NCI-H345 treated with DMSO at 0.1 percent for 48 hours (cell line): ENCODE results near the gene TRIM29.
"Not testable (repeated sequence)": the region's sequence is repeated elsewhere in the genome, so short reads cannot be mapped to it uniquely, and the experiment has no call there.

ENCODE experiments used
- DNase-seq: peaks from one replicate; lab custom pipeline; 2025; ENCODE audit not compliant: unreplicated experiment; lab: John Stamatoyannopoulos, UW

Gene TRIM29, protein sequence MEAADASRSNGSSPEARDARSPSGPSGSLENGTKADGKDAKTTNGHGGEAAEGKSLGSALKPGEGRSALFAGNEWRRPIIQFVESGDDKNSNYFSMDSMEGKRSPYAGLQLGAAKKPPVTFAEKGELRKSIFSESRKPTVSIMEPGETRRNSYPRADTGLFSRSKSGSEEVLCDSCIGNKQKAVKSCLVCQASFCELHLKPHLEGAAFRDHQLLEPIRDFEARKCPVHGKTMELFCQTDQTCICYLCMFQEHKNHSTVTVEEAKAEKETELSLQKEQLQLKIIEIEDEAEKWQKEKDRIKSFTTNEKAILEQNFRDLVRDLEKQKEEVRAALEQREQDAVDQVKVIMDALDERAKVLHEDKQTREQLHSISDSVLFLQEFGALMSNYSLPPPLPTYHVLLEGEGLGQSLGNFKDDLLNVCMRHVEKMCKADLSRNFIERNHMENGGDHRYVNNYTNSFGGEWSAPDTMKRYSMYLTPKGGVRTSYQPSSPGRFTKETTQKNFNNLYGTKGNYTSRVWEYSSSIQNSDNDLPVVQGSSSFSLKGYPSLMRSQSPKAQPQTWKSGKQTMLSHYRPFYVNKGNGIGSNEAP

DNA sequence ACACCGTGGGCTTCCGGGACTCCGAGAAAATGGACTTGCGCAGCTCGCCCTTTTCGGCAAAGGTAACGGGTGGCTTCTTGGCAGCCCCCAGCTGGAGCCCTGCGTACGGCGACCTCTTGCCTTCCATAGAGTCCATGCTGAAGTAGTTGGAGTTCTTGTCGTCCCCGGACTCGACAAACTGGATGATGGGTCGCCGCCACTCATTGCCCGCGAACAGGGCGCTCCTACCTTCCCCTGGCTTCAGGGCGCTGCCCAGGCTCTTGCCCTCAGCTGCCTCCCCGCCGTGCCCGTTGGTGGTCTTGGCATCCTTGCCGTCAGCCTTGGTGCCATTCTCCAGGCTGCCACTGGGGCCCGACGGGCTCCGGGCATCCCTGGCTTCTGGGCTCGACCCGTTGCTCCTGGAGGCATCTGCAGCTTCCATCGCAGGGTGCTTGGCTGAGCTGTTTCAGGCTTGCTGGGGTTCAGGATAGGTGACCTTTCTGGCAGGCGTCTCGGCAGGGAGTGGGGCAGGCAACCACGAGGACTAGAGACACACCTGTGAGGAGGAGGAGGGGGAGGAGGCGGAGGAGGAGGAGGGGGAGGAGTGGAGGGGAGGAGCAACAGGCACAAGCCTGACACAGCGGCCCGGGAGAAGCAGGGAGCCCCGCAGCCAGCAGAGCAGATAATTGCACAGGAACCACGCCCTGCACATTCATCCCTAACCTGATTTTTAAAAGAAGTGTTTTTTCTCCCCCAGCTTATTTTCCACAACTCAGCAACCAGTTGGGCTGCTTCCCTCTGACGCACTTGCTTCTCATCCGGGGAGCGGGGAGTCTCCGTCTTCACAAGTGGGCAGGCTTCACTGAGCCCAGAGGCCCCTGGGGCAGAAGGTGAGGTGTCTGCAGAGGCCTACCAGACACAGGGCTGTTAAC lies at the start of gene TRIM29:
Gene TRIM29, minus strand, starts transcription at position 503 of the 911 bp plus-strand sequence. Its CDS starts 82 bp downstream, at position 421.
- DNase-seq = no peak

DNA sequence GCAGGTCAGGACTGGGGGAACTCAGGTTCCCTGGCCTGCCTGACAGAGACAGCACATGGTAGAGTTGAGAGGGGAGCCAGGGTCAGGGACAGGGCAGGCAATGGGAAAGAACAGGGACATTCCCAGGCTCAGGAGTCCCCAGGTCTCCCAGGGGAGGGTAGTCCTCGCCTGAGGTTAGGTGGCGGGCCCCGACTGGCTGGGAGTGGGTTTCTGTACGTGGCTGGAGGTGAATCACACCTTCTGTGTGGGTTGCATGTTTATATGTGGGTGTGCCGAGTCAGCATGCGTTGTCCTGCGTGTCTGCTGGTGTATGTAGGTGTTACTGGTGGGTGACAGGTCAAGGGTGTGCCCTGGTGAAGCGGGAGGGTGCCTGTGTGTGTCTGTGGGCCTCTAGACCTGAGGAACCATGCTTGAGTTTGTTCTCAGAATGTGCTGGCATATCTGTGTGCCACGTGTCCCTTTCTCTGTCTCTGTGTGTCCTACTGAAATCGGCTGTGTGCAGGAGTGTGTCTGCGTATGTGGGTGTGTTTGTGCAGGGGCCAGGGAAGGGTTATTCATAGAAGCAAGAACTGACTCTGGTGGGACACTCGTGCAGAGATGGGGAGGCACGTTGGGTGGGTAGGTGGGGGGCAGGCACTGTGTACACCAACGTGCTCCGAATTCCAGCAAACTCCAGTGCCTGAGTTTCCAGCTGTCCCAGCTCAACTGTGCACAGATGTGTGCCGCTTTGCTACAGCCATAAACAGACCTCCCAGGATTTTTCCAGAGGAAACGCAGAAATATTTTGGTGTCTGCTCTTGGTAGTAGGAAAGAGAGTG lies 49.1 kb upstream of the TRIM29 start:
- DNase-seq = no peak

DNA sequence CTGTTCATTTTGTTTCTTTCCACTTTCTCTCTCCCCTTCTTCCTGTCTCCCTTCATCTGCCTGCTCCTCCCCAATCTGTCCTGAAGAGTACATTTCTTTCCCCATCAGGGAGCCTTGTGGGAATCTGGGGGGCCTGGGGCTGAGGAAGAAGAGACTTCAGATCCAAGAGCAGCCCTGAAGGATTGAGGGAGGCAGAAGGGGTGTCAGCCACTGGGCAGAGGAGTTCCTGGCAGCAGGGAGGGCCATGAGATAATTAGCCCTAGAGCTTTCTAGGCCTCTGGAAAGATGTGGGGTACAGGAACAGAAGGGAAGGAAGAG lies 48.5 kb upstream of the TRIM29 start:
- DNase-seq = no peak

DNA sequence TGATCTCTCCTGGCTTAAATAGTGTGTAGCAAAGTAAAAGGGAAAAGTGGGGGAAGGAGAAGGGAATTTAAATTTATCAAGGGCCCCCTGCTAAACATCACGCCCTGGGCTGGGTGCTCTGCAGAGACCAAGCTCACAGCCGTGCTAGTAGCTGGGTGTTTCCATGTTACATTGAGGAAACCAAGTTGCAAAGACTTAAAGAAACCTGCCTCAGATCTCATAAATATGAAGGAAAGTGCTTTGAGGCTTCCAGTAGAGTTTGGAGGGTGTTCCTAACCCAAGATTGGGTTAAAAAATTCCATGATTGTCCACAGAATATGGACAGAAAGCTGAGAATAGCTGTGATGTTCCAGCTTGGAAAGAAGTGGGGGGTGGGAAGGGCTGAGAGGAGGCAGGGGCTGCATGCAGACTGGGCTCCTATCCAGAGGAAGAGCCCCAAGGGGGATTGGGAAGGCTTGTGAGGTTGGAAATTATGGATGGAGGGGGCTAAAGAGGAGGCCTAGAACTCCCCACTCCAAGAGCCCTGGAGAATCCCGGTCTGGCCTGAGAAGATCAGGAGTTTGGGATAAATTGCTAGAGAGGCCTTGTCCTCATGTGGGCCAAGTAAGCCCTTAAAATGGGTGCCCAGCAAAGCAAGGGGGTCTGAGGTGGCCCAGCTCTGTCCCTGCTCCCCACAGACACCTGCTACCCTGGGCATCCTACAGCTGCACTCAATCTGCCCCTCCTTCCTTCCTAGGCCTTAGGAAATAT lies 48.0 kb upstream of the TRIM29 start:
- no peak for DNase-seq

DNA sequence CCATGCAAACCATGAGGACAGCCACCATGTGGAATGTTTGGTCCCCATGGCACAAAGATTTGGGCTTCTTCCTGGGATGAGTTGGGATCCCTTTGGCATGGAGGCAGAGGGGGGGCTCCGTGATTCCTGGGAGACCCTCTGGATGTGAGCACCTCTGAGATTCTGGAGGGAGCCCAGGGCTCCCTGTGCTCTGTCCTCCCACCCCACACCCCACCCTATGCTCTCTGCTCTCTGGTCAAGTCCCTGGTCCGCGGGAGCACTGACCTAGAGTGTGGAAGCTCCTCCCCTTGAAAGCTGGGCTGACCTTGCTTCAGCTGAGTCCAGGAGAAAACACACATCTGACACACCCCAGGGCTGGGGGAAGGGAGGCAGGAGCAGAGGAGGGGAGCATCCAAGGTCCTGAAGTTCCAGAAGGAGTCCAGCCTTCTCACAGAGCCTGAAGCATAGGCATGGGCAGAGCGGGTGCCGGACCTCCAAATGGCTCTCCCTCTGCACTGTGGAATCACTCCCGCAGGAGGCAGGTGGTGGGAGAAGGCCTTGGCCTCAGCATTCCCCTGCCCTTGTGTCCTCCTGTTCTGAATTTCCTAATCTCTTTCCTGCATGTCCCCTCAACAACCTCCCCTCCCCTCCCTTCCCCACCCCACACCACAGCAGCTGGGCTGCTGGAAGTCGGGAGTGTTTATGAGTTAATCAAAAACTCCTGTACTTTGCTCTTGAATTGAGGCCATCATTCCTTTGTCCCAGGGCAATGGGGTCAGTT lies 47.2 kb upstream of the TRIM29 start:
- DNase-seq = no peak

DNA sequence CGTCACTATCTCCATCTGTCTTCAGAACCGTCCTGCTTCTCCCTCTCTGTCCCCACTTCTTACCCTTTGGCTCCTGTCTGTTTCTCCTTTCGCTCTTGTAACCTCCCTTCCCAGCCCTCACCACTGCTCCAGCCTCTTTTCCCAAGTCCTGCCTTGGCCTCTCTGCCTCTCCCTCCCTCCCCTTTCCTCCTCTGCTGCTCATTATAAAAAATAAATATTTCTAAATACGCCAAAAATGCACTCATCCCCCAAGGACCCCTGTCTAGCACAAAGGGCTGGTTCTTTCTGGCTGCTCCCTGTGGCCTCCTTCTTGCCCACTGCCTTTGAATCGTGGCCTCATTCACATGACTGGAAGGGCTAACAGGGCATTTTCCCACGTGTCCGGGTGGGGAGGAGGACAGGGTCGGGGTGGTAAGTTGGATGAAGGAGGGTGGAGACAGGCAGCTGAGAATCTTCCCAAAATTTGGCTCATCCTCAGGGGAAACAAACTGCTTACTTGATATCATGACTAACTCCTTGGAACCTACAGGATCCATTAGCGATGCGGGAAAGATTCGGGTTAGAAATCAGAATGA lies 46.5 kb upstream of the TRIM29 start:
- no peak for DNase-seq

DNA sequence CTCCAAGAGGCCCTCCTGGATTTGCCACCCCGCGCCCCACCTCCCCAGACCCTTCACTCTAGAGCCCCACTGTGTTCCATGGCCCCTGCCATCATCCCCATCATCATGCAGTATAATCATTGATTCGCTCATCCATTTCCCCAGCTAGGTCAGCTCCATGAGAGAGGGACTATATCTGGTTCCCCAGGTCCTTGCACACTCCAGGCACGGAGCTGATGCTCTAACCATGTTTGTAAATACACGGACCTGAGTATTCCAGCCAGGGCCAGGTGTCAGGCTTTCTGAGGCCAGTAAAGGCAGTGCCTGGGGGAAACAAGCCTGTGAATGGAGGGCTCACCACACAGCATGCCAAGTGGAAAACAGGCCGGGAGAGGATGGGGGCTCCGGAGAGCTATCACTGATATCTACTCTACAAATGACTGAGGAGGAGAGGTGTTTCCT lies 45.8 kb upstream of the TRIM29 start:
- DNase-seq = no peak

DNA sequence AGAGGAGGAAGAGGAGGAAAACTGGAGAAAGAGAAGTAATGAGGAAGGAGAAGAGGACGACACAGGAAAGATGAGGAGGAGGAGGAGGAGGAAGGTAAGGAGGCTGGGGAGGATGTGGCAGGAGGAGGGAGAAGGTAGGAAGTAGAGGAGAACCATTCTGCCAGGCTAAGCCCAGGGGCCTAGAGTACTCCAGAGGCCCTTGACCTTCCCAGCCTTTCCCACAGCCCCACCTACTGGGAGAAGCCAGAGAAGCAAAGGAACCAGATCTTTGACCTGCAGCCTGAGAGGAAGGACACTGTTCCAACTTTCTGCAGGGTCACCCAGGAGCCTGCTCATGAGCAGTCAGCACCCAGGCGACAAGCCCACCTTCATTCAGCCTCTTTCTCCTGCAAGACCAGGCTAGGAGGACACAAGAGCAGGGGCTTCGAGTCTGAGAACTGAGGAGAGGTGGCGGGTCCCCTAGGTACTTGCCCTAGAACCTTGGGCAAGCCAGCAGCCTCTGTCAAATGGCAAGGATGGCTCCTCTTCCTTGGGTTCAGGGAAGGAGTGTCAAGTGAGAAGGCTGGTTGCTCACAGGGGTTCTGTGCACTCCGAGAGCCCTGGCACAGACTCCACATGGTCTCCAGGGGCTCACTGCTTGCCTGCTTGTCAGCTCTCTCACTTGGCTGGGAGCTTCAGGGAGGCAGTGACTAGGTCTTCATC lies 45.0 kb upstream of the TRIM29 start:
- no peak for DNase-seq

DNA sequence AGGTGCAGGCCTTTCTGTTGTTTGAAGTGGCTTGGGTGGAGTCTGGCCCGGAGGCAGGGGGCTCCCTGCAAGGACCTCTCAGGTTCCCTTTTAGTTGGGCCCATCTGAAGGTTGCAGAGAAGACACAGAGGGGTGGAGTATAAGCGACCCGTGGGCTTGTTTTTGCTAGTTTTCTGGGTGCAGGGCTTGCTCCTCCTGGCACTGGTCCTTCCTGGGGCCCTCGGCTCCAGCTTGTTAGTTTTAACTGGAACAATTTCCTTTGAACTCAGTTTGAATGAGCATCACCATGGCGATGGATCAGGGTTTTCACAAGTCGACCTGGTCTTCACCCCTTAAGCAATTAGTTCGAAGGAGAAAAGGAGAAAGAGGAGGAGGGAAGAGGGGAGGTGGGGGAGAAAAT lies 44.5 kb upstream of the TRIM29 start:
- DNase-seq = no peak

DNA sequence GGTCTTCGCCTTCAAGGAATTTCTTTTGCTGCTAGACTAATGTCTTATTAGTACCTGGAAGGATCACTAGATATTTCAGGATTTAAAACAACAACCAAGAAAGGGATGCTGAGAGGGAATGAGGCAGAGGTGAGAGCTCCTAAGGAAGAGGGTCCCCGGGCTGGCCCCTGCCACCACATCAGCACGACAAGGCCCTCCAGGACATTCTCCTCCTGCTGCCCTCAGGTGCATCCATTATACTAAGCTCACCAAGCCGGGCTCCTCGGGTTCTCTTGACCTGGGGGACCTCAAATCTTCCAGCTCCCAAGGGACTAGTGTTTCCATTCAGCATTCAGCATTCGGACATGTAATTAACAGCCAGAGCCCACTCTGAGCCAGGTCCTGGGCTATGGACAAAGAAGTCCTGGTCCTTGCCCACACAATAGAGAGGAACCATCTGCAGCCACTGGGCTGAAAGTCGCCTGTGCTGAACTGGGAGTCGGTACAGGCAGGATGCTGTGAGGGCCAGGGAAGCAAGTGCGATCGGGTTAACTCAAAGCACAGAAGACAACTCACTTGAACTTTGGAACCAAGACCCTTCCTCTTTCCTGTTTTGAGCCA lies 43.6 kb upstream of the TRIM29 start:
- DNase-seq = no peak

DNA sequence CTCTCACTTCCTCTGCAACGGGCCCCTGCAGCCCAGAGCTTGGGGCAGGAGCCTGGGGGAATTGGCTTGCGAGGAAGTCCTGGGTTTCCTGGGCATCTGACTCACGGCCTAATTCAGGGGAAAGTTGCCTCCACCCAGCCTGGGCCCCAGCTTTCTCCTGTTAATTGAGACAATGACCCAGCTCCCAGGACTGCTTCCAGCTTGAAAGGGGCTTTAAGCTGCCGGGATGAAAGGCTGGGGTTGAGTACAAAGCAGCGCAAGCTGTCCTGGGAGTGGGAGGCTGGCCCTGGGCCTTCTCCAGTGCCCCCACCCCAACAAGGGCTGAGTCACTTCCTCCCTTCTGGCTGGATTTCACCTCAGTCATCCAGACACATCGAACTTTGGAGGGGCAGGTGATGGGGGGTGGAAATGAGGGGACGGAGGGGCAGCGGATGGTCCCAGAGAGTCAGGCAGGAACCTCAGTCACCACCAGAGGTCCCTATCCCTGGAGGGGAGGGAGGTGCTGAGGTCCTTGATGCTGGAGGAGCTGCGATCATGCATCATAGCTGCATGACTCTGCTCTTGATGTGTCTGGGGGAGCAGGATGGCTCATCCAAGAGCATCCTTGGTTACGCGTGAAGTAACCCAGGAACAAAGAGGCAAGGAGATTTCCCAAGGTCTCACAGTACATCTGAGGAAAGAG lies 42.8 kb upstream of the TRIM29 start:
- no peak for DNase-seq

DNA sequence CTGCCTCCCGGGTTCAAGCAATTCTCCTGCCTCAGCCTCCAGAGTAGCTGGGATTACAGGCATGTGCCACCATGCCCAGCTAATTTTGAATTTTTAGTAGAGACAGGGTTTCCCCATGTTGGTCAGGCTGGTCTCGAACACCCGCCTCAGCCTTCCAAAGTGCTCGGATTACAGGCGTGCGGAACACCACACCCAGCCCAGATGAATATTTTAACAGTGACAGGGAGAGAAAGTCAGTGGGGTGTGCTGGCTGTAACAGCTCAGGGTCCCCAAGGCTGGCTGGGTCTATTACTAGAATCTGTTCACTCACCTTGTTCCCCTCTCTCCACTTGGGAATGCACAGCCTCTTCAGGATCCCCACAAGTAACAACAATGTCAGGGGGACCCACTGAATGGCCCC lies 42.1 kb upstream of the TRIM29 start:
- not testable (repeated sequence) for DNase-seq

DNA sequence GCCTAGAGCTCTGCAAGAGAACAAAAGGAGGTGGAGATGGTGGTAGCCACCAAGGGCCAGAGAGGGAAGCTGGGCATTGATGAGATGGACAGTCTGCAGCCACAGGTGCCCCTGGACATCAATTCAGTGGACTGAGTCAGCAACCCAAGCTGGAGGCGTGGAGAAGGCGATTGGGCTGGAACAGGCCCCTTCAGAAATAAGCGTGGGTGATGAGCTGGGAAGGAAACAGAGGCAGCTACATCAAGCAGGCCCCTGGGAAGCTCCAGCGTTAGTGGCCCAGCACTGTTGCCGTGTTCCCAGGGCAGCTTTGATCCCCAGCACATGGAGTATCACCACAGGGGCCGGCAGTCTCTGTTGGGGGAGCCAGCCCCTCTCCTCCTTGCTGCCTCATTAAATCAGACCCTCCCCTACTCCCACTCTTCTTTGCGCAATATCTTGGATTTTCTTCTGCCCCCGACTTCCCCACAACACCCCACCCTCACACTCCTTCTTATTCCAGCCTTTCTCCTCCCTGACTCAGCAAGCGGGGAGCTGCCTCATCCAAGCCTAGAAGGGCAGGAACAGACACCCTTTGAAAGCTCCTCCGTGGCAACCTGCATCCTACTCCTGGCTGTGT lies 41.3 kb upstream of the TRIM29 start:
- DNase-seq = no peak

DNA sequence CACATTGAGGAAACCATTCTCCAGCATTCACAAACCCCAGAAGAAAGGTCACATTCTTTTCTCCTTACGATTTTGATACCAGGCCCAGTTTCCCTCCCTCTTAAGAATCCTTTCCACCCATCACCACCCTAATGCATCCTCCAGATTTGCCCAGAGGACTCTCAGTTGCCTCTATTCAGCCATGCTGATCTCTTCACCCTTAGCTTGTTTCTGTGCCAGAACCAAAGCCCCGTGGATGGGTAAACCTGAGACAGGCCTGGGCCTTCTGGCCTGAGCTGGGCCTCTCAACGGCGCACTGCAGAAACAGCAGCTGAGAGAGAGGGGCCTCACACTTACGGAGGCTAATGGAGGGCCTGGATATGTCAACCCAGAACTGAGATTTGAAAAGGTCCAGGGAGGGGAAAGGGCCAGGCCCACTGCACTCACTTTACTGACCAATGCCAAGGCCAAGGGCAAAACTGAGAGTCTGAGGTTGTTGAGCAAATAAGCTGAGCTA lies 40.7 kb upstream of the TRIM29 start:
- DNase-seq = no peak

DNA sequence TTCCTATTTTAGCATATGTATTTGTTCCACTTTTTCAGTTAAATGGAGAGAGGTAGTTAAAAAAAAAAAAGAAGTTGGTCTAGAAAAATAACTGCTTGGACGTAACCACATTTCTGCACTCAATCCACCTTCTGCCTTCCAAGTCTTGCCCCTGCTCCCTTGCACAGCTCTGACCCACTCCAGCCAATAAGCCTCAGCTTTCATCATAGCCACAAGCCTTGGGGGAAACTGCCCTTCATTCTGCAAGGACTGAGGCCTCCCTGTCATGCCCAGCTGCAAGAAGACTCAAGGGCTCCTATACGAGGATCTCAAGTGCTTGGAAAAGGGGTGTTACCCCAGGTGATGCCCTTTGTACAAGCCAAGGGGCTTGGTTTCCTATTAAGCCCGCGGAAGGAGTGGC lies 37.0 kb upstream of the TRIM29 start:
- no peak for DNase-seq

DNA sequence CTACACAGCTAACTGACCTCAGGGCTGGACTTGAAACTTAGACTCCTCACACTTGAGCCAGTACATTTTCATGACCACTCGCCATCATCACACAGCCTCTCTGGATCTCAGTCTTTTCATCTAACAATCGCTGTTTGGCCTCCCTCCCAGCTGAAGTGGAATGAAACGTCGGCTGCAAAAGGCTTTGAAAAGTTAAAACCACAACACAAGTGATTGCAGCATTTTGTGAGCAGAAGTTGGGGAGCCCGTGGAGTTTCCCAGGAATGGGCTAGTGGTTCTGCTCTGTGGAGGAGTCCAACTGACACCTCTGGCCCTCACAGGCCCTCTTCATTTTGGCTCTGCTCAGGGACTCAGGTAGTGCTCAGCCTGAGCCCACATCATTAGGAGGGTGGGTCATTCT lies 35.9 kb upstream of the TRIM29 start:
- no peak for DNase-seq
